ENCODE results near the gene FAM50A. TPM values are rescaled to one million over a fixed set of nuclear protein-coding genes. Genes with fewer than 3 reads are reported as not detected.

FAM50A gene
- polyA plus RNA-seq, 1 donor from 2014 or later: 68.3 TPM

DNA sequence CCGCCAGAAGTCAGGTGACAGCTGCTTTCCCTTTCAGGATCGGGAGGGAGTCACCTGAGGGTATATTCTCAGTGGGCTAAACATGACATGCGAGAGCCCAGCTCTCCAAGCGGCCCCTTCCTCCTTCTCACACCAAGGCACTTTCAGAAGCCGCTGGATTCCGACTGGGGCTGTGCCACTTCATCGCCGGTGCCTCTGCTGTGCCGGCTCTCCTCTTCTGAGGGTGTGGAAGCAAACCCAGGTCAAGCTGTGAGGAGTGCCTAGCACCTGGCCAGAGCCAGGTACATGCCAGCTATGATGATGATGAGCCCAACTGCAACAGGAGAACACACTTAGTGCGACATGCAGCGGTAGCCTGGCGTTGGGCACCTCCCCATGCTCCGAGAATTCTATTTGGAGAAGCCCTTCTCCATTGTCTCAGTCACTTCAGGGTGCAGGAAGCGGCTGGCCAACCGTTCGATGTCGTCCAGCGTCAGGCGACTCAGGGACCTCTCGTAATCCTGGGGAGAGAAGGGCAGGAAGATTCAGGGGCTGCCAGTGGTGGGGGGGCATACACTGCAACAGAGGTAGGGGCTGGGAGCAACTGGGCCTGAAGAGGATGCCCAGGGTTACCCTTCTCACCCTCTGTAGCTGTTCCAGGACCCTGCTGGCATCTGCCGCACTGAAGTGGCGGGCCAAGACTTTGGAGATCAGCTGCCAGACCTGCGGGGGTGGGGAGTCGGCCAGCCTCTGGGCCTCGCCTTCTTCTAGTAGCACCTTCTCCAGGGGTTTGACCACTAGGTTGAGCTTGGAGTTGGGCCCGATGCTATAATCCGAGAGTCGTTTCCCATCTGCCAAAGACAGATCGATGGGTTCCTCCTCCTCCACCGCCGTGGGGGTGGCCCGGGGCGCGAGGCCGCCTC lies 41.5 kb downstream of the FAM50A start:
- Histone ChIP-seq H2AFZ (ENCODE audit: low read depth, low read length) (no peak overlapping the region), H3K4me2 (ENCODE audit: low read length) (no peak overlapping the region), H3K9me2 (ENCODE audit: insufficient read depth, low read length) (no peaks in the 10 kb centered on the region), H3K36me3 (ENCODE audit: insufficient read depth, low read length) (no peaks in the 10 kb centered on the region), H3K79me2 (replicated peaks; ENCODE audit: insufficient read depth, low read length) (no peaks in the 10 kb centered on the region), H3K9ac (ENCODE audit: low read length) (peak overlapping the region; percentile 57), H3K9me3 (ENCODE audit: low read length) (no peaks in the 10 kb centered on the region), H3K4me3 (ENCODE audit: low read length) (peak overlapping the region; percentile 63), H3K27ac (ENCODE audit: low read length) (no peak overlapping the region), H4K20me1 (ENCODE audit: insufficient read depth) (no peaks in the 10 kb centered on the region), H3K27me3 (ENCODE audit: insufficient read depth, low read depth, low read length) (no peaks in the 10 kb centered on the region), H3F3A (ENCODE audit: insufficient read depth, low read length, poor library complexity, severe bottlenecking) (no peaks in the 10 kb centered on the region)
- TF ChIP-seq SMC3 (conservative IDR thresholded peaks at IDR 0.05; ENCODE audit: poor library complexity): no peak
- TF ChIP-seq MXI1 (conservative IDR thresholded peaks at IDR 0.05; ENCODE audit: poor library complexity, severe bottlenecking): no peak

DNA sequence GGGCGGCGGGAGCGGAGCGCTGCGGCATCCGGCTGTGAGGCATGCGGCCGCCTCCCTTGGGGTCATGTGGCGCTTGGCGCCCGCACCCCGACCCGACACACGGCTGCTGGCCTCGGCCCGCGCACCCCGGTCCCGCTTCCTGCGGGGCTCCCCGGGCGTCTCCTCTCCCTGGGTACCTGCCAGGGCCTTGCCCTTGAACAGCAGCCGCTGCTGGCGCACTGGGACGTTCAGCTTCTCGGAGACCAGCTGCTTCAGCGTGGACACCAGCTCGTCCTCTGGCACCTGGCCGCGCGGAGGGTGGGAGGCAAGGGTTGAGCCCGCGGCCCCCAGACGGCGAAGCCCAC lies 42.1 kb downstream of the FAM50A start:
- no peaks in the 10 kb centered on the region for H3K9me3 ChIP-seq (ENCODE audit: low read length)
- no peaks in the 10 kb centered on the region for H4K20me1 ChIP-seq (ENCODE audit: insufficient read depth)
- H3K9ac ChIP-seq (ENCODE audit: low read length): peak overlapping the region; percentile 57
- H3F3A ChIP-seq (ENCODE audit: insufficient read depth, low read length, poor library complexity, severe bottlenecking): no peaks in the 10 kb centered on the region
- H3K4me2 ChIP-seq (ENCODE audit: low read length): no peak overlapping the region
- TF ChIP-seq, protein P1, sequence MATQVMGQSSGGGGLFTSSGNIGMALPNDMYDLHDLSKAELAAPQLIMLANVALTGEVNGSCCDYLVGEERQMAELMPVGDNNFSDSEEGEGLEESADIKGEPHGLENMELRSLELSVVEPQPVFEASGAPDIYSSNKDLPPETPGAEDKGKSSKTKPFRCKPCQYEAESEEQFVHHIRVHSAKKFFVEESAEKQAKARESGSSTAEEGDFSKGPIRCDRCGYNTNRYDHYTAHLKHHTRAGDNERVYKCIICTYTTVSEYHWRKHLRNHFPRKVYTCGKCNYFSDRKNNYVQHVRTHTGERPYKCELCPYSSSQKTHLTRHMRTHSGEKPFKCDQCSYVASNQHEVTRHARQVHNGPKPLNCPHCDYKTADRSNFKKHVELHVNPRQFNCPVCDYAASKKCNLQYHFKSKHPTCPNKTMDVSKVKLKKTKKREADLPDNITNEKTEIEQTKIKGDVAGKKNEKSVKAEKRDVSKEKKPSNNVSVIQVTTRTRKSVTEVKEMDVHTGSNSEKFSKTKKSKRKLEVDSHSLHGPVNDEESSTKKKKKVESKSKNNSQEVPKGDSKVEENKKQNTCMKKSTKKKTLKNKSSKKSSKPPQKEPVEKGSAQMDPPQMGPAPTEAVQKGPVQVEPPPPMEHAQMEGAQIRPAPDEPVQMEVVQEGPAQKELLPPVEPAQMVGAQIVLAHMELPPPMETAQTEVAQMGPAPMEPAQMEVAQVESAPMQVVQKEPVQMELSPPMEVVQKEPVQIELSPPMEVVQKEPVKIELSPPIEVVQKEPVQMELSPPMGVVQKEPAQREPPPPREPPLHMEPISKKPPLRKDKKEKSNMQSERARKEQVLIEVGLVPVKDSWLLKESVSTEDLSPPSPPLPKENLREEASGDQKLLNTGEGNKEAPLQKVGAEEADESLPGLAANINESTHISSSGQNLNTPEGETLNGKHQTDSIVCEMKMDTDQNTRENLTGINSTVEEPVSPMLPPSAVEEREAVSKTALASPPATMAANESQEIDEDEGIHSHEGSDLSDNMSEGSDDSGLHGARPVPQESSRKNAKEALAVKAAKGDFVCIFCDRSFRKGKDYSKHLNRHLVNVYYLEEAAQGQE (IDR thresholded peaks at IDR 0.05; ENCODE audit: borderline replicate concordance): no peak
- TF ChIP-seq TAF1 (IDR thresholded peaks at IDR 0.05; ENCODE audit: low read depth): no peak
- no peak for TF ChIP-seq MXI1 (conservative IDR thresholded peaks at IDR 0.05; ENCODE audit: poor library complexity, severe bottlenecking)
- no peaks in the 10 kb centered on the region for H3K36me3 ChIP-seq (ENCODE audit: insufficient read depth, low read length)
- no peaks in the 10 kb centered on the region for H3K79me2 ChIP-seq (replicated peaks; ENCODE audit: insufficient read depth, low read length)
- H3K9me2 ChIP-seq (ENCODE audit: insufficient read depth, low read length): no peaks in the 10 kb centered on the region
- no peak overlapping the region for H2AFZ ChIP-seq (ENCODE audit: low read depth, low read length)
- H3K4me3 ChIP-seq (ENCODE audit: low read length): peak overlapping the region; percentile 63
- no peaks in the 10 kb centered on the region for H3K27me3 ChIP-seq (ENCODE audit: insufficient read depth, low read depth, low read length)
- H3K27ac ChIP-seq (ENCODE audit: low read length): no peak overlapping the region

DNA sequence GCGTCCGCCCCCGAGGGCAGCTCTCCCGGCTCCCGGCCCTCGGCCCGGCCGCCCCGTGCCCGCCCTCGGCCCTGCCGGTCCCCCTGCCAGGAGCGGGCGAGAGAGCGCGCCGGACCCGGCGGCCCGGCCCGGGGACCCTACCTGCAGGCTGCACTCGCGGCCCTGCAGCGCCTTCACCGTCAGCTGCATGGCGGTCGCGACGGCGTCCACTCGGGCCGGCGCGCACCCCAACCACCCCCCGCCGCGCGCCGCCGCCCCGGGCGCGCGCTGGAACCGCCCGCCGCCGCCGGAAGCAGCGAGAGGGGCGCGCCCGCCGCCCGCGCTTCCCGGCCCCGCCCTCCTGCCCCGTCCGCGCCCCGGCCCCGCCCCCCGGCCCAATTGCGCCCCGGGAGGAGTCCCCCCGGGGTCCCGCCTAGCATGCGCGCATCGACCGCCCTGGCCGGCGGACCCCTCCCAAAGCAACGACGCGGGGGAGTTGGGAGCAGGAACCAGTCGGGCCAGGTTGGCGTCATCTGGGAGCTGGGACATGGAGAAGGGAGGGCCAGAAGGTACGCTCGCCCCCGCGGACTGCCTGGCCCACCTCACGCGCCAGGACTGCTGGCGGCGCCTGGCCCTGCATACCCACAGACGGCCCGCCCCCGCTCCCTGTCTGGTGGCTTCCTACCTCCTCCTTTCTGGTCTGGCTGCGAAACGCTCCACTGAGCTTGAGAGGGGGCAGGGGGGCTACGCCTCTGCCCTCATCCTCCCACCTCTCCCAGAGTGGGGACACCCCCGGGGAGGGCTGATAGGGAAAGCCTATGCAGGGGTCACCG lies 42.7 kb downstream of the FAM50A start, which contains the start of gene UBL4A:
UBL4A (minus strand) TSS at position 220 of the 812 bp plus-strand sequence; CDS start at position 189, 31 bp downstream.
- H3F3A ChIP-seq (ENCODE audit: insufficient read depth, low read length, poor library complexity, severe bottlenecking): no peaks in the 10 kb centered on the region
- no peak within 1 kb of the TSS for H3K4me2 ChIP-seq (ENCODE audit: low read length)
- no peaks in the 10 kb centered on the region for H3K27me3 ChIP-seq (ENCODE audit: insufficient read depth, low read depth, low read length)
- H2AFZ ChIP-seq (ENCODE audit: low read depth, low read length): no peak within 1 kb of the TSS
- no peaks in the 10 kb centered on the region for H4K20me1 ChIP-seq (ENCODE audit: insufficient read depth)
- H3K36me3 ChIP-seq (ENCODE audit: insufficient read depth, low read length): no peaks in the 10 kb centered on the region
- no peaks in the 10 kb centered on the region for H3K9me2 ChIP-seq (ENCODE audit: insufficient read depth, low read length)
- peak within 1 kb of the TSS; percentile 63 for H3K4me3 ChIP-seq (ENCODE audit: low read length)
- no peaks in the 10 kb centered on the region for H3K9me3 ChIP-seq (ENCODE audit: low read length)
- TF ChIP-seq TAF1 (IDR thresholded peaks at IDR 0.05; ENCODE audit: low read depth) (no peak), EP300 (conservative IDR thresholded peaks at IDR 0.05; ENCODE audit: poor library complexity, severe bottlenecking) (no peak), EZH2 (IDR thresholded peaks at IDR 0.05; ENCODE audit: borderline replicate concordance, insufficient read depth, low read length, poor library complexity, severe bottlenecking) (no peak), POLR2AphosphoS5 (IDR thresholded peaks at IDR 0.05) (no peak), SMC3 (conservative IDR thresholded peaks at IDR 0.05; ENCODE audit: poor library complexity) (no peak), RAD21 (conservative IDR thresholded peaks at IDR 0.05) (no peak), MXI1 (conservative IDR thresholded peaks at IDR 0.05; ENCODE audit: poor library complexity, severe bottlenecking) (no peak)
- TF ChIP-seq, protein P1 (IDR thresholded peaks at IDR 0.05; ENCODE audit: borderline replicate concordance): no peak
- TF ChIP-seq, protein P2, sequence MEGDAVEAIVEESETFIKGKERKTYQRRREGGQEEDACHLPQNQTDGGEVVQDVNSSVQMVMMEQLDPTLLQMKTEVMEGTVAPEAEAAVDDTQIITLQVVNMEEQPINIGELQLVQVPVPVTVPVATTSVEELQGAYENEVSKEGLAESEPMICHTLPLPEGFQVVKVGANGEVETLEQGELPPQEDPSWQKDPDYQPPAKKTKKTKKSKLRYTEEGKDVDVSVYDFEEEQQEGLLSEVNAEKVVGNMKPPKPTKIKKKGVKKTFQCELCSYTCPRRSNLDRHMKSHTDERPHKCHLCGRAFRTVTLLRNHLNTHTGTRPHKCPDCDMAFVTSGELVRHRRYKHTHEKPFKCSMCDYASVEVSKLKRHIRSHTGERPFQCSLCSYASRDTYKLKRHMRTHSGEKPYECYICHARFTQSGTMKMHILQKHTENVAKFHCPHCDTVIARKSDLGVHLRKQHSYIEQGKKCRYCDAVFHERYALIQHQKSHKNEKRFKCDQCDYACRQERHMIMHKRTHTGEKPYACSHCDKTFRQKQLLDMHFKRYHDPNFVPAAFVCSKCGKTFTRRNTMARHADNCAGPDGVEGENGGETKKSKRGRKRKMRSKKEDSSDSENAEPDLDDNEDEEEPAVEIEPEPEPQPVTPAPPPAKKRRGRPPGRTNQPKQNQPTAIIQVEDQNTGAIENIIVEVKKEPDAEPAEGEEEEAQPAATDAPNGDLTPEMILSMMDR (IDR thresholded peaks at IDR 0.05; ENCODE audit: poor library complexity, severe bottlenecking): no peak
- peak within 1 kb of the TSS; percentile 57 for H3K9ac ChIP-seq (ENCODE audit: low read length)
- no peak within 1 kb of the TSS for H3K27ac ChIP-seq (ENCODE audit: low read length)
- no peaks in the 10 kb centered on the region for H3K79me2 ChIP-seq (replicated peaks; ENCODE audit: insufficient read depth, low read length)
